Measurements from ENCODE around the gene TMEM258. TPM values are rescaled to one million over a fixed set of nuclear protein-coding genes. Genes with fewer than 3 reads are reported as not detected.

Gene TMEM258
- total and polyA plus RNA-seq, 2 donors (not counting 3 experiments of a cell fraction or from before 2014, with no cell fraction given) = 140 to 534 TPM

GRCh38 chr11:61776561-61777075 is 15.8 kb downstream of the TMEM258 start:
- TF ChIP-seq POLR2AphosphoS5 (IDR thresholded peaks at IDR 0.05; ENCODE audit: insufficient read depth, low read depth, low read length) (no peak), CTCF (IDR thresholded peaks at IDR 0.05; ENCODE audit: extremely low read depth in 1 of 2, insufficient read depth in 1 of 2, low read depth in 1 of 2, low read length in 2 of 2) (peak; percentile 72 to 86)
- H4K20me1 ChIP-seq (replicated peaks; ENCODE audit: control insufficient read depth, extremely low read depth, insufficient read depth, low read length) = no peaks in the 10 kb centered on the region
- CTCF ChIA-PET = interaction anchor here (1.0 to 4.1 kb wide), 5 partner anchors 10 to 332 kb away, joined by 4 to 91 read pairs (median 5); no protein-coding TSS in a partner anchor
- H3K4me3 ChIP-seq (replicated peaks in 1 of 3; ENCODE audit: insufficient read depth in 1 of 3, low read depth in 1 of 3, low read length in 3 of 3) = no peak overlapping the region
- H2AFZ ChIP-seq (ENCODE audit: low read depth, low read length) = no peak overlapping the region
- intact Hi-C loops (cut with micrococcal nuclease) = loop anchor here (1.0 kb wide), 2 partner anchors 24 to 29 kb away; partner anchors contain the start of gene MYRF
- H3K9ac ChIP-seq (replicated peaks; ENCODE audit: extremely low read depth, insufficient read depth, low read length) = no peak overlapping the region
- peak; percentile 55 for FAIRE-seq
- H3K9me3 ChIP-seq (replicated peaks; ENCODE audit: control insufficient read depth, insufficient read depth, low read length) = no peaks in the 10 kb centered on the region
- no peaks in the 10 kb centered on the region for H3K27me3 ChIP-seq (ENCODE audit: control insufficient read depth in 2 of 2, insufficient read depth in 2 of 2, low read length in 2 of 2)
- H3K4me2 ChIP-seq (ENCODE audit: insufficient read depth, low read length) = no peak overlapping the region
- no peaks in the 10 kb centered on the region for H3K36me3 ChIP-seq (ENCODE audit: control insufficient read depth in 2 of 2, extremely low read depth in 1 of 2, insufficient read depth in 2 of 2, low read length in 2 of 2)
- dilution Hi-C loops (cut with MboI; ENCODE audit: extremely low pct_ligation_motif_present, low sequenced_read_pairs) = no loop called here
- H3K4me1 ChIP-seq (ENCODE audit: control insufficient read depth, extremely low read depth, insufficient read depth, low read length) = peaks cover 6% of the 10 kb centered on the region
- DNase-seq (ENCODE audit: low read depth, low spot score) = peak; percentile 50
- BruUV-seq (replicated peaks) = no TSS peak
- H3K27ac ChIP-seq (ENCODE audit: insufficient read depth, low read depth, low read length) = no peak overlapping the region
- no peaks in the 10 kb centered on the region for H3K79me2 ChIP-seq (ENCODE audit: control insufficient read depth, insufficient read depth, low read length)
- POLR2A ChIA-PET = no interaction called here
- no peaks in the 10 kb centered on the region for H3K9me1 ChIP-seq (replicated peaks; ENCODE audit: control insufficient read depth, extremely low read depth, insufficient read depth, low read length)
